Tongue (tissue), 2 donors: ENCODE measurements around the gene CLCN6. TPM values are rescaled to one million over a fixed set of nuclear protein-coding genes. Genes with fewer than 3 reads are reported as not detected.

ENCODE experiments used
- DNase-seq: peaks from one replicate; pipeline ENCODE4 v3.0.0-alpha.2; 2015
- total RNA-seq: library from RNA; depleted of rRNA; stranded (reverse); fragments of >200 nt; gene quantifications from one replicate; pipeline ENCODE4 v1.2.3, GENCODE V29; 2014

CLCN6 gene
- 16.3 TPM for total RNA-seq

DNA sequence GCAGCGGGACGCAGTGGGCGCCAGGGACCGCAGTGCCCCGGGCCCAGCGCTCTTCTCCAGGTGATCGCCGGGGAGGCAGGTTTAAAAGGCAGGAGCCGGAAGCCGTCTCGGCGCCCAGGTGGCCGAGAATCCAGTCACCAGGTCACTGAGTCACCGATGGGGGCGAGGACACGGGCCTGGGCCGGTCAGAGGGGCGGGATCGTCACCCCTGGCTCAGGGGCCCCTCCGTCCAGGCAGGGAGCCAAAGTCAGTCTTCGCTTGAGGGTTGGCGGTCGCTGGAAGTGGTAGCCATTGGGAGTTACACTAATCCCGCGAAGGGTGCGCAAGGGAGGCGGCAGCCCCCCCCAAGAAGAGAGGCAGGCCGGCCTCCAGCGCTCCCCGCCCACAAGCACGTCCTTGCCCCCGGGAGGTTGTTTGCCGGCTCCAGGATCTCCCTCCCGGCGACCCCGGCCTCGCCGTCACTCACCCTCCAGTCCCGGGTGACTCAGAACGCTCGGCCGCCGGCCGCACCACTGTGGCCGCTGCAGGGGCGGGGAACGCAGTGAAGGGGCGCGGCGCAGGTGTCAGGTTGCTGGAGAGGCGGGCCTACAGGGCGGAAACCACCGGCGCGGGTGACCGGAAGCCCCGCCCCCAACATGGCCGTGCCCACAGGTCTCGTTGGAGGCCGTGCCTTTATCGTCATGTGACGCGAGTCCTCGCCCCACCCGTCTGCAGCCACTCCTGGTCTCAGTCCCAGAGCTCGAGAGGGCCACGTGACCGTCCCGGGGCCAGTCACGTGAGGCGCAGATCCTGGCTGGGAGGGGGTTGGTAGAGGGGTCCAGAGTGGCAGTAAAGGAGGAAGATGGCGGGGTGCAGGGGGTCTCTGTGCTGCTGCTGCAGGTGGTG is at the start of gene CLCN6, which contains the start of gene MTHFR:
Gene CLCN6 (plus strand): TSS at position 770 of the 885 bp plus-strand sequence. CDS start 72 bp downstream, at position 842.
Gene MTHFR (minus strand): TSS at position 543 of the 885 bp plus-strand sequence. CDS start 2,848 bp downstream, outside the sequence.
- DNase-seq = peak; percentile 100

GRCh38 chr1:11757047-11757446 is 48.9 kb upstream of the CLCN6 start:
- no peak for DNase-seq

- no peak for DNase-seq
Measured at GRCh38 chr1:11759791-11760190, 46.2 kb upstream of the CLCN6 start.

DNA sequence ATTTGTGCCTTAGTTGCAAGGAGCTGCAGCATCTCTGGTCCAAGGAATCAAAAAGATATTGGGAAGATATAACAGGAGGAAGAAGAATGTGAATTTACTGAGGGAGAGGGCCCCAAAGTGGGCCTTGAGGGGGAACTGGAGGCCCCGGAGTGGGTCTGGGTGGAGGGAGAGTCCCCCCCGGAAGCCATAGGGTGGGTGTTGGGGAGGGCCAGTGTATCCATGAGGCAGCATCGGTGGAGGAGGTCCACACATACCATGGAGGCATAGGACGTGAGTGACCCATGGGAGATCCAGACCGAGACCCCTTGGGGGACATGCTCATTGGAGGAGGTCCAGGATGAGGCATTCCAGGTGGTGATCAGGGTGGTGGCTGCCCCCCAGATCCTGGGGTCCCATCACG is 44.7 kb upstream of the CLCN6 start:
- no peak for DNase-seq

GRCh38 chr1:11761988-11762406 is 44.0 kb upstream of the CLCN6 start, which contains the start of gene C1orf167:
TSS of gene C1orf167 (plus strand) at chr1:11762193. CDS start at chr1:11764401, 2,208 bp downstream.
- no peak for DNase-seq

DNA sequence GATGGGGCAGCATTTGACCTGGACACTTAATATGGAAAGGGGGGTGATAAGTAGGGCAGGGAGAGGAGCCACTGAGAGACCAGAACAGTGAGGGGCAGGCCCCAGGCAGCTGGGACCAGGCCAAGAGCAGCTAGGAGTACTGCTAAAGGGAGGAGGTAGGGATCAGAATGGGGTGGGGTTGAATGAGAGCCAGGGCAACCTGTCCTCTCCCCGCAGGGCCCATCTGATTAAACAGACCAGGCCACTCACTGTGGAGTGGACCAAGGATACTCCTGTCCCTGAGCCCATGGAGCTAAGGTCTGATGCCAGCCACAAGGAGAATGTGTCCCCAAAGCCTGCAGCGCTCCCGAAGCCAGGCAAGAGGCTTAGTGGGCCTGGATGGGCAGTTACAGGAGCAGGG is 41.9 kb upstream of the CLCN6 start:
- DNase-seq = no peak

GRCh38 chr1:11764519-11764918 is 41.5 kb upstream of the CLCN6 start:
- no peak for DNase-seq

DNA sequence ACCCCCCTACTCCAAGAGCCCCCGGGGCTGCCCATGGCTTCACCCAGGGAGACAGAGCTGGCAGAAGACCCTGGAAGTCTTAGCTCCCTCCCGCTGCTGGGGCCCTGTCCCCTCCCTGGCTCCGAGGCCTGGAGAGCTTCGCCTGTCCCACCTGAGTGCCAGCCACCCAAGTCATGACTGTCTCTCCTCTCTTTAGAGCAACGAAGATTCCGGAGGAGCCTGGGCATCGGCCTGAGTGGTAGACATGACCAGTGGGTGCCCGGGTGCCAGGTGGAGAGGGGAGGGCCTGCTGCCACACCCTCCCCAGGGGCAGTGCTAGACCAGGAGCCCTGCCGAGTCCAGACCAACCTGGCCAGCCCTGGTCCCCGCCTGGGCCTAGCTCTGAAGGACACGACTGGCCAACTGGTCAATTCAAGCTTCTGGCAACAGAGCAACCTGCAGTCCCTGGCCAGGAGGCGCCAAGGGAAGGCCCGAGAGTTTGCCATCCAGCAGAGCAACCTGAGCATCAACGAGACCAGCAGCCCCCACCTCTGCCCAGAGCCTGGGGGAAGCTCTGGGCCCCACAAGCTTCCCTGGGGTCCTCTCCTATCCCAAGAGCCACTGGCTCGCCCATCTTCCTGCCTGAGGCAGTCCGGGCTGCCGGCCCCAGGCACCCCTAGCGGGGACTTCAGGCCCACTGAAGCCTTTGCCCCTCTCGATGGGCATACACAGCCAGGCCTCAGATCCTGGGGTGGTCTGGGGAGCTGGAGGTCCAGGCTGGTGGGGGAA is 40.1 kb upstream of the CLCN6 start:
- no peak for DNase-seq

GRCh38 chr1:11766429-11766776 is 39.6 kb upstream of the CLCN6 start:
- DNase-seq = no peak

GRCh38 chr1:11767922-11768704 is 37.9 kb upstream of the CLCN6 start:
- DNase-seq = peak; percentile 92

GRCh38 chr1:11768821-11769220 is 37.2 kb upstream of the CLCN6 start:
- DNase-seq = peak; percentile 16

DNA sequence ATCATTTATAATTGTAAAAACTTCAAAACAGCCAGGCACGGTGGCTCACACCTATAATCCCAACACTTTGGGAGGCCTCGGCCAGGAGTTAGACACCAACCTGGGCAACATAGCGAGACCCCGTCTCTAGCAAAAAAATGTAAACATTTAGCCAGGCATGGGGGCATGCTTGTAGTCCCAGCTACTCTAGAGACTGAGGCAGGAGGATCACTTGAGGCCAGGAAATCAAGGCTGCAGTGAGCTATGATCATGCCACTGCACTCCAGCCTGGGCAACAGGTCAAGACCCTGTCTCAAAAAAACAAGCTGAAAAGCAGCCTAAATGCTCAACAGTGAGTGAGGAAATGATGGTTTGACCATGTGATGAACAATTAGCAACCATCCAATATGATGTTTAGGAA is 36.7 kb upstream of the CLCN6 start:
- no peak for DNase-seq

- no peak for DNase-seq
Measured at GRCh38 chr1:11770011-11770410, 36.0 kb upstream of the CLCN6 start.

DNA sequence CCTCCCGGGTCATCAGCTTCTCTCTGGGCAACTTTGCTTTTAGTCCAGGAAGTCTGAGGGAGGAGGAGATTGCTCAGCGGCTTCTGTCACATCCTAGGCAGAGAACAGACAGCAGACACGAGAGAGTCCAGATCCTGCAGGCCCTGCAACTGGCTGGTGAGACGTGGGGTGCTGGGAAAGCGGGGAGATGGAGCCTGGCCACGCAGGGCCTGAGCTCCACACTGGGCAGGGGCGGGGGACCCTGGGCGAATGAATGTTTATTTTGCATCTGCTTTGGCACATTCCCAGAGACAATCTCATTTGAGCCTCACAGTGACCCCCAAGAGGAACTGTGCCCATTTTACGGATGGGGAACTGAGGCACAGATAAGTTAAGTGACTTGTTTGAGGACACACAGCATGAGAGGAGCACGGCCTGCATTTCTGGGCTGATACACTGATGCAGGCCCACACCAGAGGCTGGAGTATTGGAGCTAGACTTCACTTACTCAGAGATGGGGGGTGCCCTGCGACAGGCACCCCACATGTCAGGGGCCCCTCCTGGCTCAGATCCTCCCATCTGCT is 34.4 kb upstream of the CLCN6 start:
- DNase-seq = no peak

- DNase-seq = no peak
Measured at GRCh38 chr1:11772458-11772857, 33.5 kb upstream of the CLCN6 start.

DNA sequence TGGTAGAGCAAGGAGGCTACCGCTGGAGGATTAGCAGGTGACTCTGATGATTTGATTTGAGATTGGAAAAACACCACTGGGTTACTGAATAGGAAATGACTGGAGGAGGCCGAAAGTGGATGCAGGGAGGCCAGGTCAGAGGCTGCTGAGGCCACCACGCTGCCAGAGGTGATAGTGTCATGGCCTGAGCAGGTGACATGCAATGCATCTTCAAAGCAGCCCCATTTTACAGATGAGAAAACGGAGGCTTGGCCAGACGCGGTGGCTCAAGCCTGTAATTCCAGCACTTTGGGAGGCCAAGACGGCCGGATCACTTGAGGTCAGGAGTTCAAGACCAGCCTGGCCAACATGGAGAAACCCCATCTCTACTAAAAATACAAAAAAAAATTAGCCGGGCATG is 31.2 kb upstream of the CLCN6 start:
- no peak for DNase-seq

- no peak for DNase-seq
Measured at GRCh38 chr1:11777658-11778322, 28.2 kb upstream of the CLCN6 start.

- DNase-seq = no peak
Measured at GRCh38 chr1:11778336-11778735, 27.7 kb upstream of the CLCN6 start.

GRCh38 chr1:11778844-11779623 is 27.0 kb upstream of the CLCN6 start:
- no peak for DNase-seq

DNA sequence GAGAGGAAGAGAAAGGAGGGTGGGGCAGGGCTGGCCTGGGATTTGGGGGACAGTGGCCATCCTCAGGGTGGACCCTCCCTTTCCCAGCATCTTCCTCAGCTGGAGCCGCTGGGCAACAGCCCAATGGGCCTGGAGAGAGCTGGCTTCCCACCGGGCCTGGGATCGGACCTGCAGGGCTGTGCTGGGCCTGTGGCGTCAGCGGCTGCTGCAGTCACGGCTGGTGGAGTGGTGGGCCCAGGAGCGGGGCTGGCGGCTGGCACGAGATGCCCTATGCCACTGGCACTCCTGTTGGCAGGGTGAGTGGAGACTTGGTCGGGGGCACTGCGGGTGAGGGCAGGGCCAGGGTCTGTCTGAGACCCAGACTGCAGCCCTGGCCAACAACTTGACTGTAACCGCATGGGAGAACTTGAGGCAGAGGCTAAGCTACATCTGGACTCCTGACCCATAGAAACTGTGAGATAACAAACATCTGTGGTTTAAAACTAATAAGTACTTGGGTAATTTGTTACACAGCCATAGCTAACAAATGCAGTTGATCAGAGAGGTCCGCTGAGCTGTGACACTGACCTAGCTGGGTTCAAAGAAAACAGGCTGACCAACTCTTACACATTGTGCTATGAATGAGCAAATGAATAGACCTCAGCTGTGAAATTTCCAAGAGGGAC is 26.1 kb upstream of the CLCN6 start:
- DNase-seq = no peak
